Thymus (tissue), 11 donors: Measurements from ENCODE around the gene STEAP1B. TPM values are rescaled to one million over a fixed set of nuclear protein-coding genes. Genes with fewer than 3 reads are reported as not detected.
"Not testable (repeated sequence)": the region's sequence is repeated elsewhere in the genome, so short reads cannot be mapped to it uniquely, and the experiment has no call there.

Experiments
- DNase-seq, 9 donors: peaks; one replicate each; pipeline ENCODE4 v3.0.0-alpha.2; 2013; ENCODE audit warnings: low spot score in 9 of 9, low read depth in 6 of 9, missing footprints in 1 of 9
- H3K27ac ChIP-seq, 2 donors: one replicate each; pipeline ENCODE4 v1.5.1; 2013; ENCODE audit warnings: control low read depth in 1 of 2, low read depth in 1 of 2, low read length in 1 of 2, mild to moderate bottlenecking in 1 of 2, moderate library complexity in 1 of 2
- H3K27me3 ChIP-seq, 2 donors: one replicate each; pipeline ENCODE4 v1.5.1; 2013; ENCODE audit warnings: low read length in 1 of 2; ENCODE audit not compliant: control insufficient read depth in 2 of 2, insufficient read depth in 1 of 2
- H3K36me3 ChIP-seq, 2 donors: one replicate each; pipeline ENCODE4 v1.5.1; 2013; ENCODE audit warnings: low read length in 1 of 2, mild to moderate bottlenecking in 1 of 2, moderate library complexity in 1 of 2; ENCODE audit not compliant: control insufficient read depth in 2 of 2, insufficient read depth in 2 of 2
- H3K4me1 ChIP-seq, 2 donors: one replicate each; pipeline ENCODE4 v1.5.1; 2013; ENCODE audit warnings: low read length in 2 of 2; ENCODE audit not compliant: control insufficient read depth in 2 of 2, insufficient read depth in 2 of 2
- H3K4me3 ChIP-seq, 2 donors: one replicate each; pipeline ENCODE4 v1.5.1; 2013; ENCODE audit warnings: low read length in 2 of 2, control low read depth in 1 of 2, mild to moderate bottlenecking in 1 of 2
- H3K9me3 ChIP-seq, 2 donors: one replicate each; pipeline ENCODE4 v1.5.1; 2013; ENCODE audit warnings: low read length in 1 of 2, mild to moderate bottlenecking in 1 of 2; ENCODE audit not compliant: control insufficient read depth in 2 of 2, insufficient read depth in 1 of 2
- WGBS: extraction: QIAGEN DNeasy Blood & Tissue Kit; methylation state at CpG from one replicate; pipeline ENCODE4 v1.1.7; 2013; 5-methylcytosine and 5-hydroxymethylcytosine counted together
- polyA plus RNA-seq: library from polyadenylated mRNA; stranded (reverse); fragments of 200-250 nt; gene quantifications from one replicate; pipeline ENCODE4 v1.2.3, GENCODE V29; 2013
- total RNA-seq: library from RNA; stranded (reverse); fragments of 120-200 nt; gene quantifications from one replicate; pipeline ENCODE4 v1.2.4, GENCODE V29; 2013
- donor health status: healthy.

STEAP1B gene
- total and polyA plus RNA-seq, 2 donors = 0.80 to 1.4 TPM

DNA sequence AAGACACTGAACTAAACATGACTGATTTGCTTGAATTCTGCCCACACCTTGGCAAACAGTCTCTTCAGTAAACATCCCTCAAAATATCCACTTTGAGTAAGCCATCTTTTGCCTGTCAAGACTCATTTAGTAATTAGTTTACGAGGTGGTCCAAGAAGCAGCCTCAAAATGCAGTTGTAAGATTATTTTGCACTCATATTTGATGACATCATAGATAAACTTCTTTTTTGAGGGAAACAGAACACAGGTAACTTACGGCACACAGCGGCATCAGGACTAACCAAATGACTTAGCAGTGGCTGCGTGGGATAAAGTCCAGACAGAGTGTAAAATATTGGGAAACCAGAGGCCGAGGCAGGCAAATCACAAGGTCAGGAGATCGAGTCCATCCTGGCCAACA, 41.8 kb upstream of the STEAP1B start:
- Histone ChIP-seq H3K4me3 (no peak overlapping the region), H3K4me1 (no peaks in the 10 kb centered on the region), H3K27me3 (no peaks in the 10 kb centered on the region), H3K36me3 (no peaks in the 10 kb centered on the region), H3K9me3 (no peaks in the 10 kb centered on the region), H3K27ac (no peak overlapping the region)
- 99% methylated on average over 6 of the region's 6 CpGs for WGBS
- no peak for DNase-seq

DNA sequence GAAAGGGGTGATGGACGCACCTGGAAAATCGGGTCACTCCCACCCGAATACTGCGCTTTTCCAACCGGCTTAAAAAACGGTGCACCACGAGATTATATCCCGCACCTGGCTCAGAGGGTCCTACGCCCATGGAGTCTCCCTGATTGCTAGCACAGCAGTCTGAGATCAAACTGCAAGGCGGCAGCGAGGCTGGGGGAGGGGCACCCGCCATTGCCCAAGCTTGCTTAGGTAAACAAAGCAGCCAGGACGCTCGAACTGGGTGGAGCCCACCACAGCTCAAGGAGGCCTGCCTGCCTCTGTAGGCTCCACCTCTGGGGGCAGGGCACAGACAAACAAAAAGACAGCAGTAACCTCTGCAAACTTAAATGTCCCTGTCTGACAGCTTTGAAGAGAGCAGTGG, 28.5 kb upstream of the STEAP1B start:
- not testable (repeated sequence) for H3K27ac ChIP-seq, DNase-seq, H3K9me3 ChIP-seq, H3K4me3 ChIP-seq, H3K27me3 ChIP-seq, H3K36me3 ChIP-seq, H3K4me1 ChIP-seq
- 80% methylated on average over 9 of the region's 14 CpGs for WGBS

DNA sequence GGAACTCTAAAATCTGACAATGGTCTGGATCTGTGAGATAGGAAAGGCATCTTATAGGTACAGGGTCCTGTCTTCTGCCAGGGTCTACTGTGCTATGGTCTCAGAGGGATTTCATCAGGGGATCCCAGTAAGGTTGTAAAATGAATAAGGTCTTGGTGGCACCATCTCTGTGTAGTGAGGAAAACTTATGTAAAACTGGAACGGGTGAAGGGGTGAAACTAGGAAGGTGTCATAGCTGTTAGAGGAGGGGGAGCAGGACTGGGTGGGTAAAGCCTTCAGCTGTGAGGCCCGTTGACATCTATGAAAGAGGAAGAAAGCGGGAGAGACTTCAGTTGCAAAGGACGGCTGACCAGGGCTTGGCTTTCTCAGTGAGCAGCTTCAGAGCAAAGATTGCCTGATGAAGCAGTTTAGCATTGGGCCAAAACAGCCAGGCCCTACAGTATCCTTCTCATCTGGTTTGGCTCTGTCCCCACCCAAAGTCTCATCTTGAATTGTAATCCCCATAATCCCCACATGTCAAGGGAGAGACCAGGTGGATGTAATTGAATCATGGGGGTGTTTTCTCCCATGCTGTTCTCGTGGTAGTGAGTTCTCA, 24.5 kb upstream of the STEAP1B start:
- not testable (repeated sequence) for H3K4me1 ChIP-seq, DNase-seq, H3K4me3 ChIP-seq, H3K9me3 ChIP-seq, H3K27me3 ChIP-seq, H3K27ac ChIP-seq, H3K36me3 ChIP-seq
- 50% methylated on average over 5 of the region's 5 CpGs for WGBS

DNA sequence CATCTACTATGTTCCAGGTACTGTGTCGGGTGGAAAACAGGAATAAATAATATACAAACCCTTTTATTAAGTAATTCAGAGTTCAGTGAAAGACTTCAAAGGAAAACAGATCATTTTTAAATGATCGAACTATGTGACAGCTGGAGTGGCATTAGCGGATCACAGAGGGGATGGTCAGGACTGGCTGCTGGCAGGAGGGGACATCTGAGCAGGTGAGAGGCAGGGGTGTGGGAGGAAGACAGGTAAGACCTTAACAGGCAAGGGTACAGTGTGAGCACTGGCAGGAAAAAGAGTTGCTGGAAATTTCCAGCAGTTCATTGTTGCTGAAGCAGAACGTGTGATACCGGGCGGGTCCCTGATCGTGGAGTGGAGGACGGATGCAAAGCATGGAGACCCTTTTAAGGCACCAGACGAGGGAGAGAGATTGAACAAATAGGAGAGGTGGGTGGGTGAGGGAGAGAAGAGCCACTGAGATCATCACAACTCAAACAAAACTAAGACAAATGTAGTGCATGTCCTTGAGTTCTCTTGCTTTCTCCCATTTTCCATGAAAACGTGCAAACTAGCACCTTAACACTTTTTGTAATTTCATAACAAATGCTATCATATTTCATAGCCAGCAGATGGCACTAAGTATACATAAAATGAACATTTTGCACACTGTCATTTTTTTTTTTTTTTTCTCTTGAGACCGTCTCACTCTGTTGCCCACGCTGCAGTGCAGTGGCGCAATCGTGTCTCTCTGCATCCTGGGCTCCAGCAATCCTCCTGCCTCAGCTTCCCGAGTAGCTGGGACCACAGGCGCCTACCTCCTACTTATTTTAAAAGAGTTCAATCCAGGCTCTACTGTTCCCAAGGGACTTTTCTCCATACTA, 23.7 kb upstream of the STEAP1B start:
- not testable (repeated sequence) for H3K27me3 ChIP-seq, H3K9me3 ChIP-seq, H3K4me1 ChIP-seq, H3K27ac ChIP-seq, H3K4me3 ChIP-seq, H3K36me3 ChIP-seq
- WGBS = 52% methylated on average over 16 of the region's 16 CpGs
- DNase-seq = peak in 1 of 9 donors; percentile 11

DNA sequence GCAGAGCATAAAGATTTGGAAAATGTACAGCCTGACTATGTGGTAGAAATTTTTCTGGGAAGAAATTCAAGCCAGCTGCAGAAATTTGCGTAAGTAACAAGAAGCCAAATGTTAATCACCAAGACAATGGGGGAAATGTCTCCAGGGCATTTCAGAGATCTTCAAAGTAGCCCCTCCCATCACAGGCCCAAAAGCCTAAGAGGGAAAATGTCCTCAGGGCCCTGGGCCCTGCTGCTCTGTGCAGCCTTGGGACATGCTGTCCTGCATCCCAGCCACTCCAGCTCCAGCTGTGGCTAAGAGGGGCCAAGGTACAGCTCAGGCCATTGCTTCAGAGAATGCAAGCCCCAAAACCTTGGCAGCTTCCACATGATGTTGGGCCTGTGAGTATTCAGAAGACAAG, 19.6 kb upstream of the STEAP1B start:
- not testable (repeated sequence) for H3K27me3 ChIP-seq, DNase-seq, H3K4me3 ChIP-seq, H3K27ac ChIP-seq, H3K4me1 ChIP-seq, H3K9me3 ChIP-seq, H3K36me3 ChIP-seq
- 95% methylated on average over 1 of the region's 1 CpG for WGBS

DNA sequence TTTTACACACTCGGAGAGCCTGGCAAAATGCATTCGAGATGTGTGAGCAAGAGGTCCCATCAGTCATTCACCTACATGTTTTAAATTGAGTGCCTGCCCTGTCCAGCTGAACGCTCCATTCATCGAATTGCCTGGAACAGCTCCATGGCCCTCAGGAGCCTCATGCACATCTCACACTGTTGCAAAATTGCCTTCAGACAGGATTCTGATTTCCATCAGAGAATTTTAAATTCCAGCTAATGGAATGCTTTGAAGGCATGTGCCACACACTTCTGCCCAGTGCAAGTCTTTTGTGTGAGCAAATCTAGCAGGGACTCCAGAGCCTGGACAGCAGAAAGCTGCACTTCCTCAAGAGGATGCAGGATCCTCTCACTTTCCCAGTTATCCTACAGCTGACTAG, 17.0 kb upstream of the STEAP1B start:
- not testable (repeated sequence) for H3K9me3 ChIP-seq, H3K27me3 ChIP-seq, H3K36me3 ChIP-seq, H3K27ac ChIP-seq, DNase-seq, H3K4me3 ChIP-seq, H3K4me1 ChIP-seq
- 97% methylated on average over 4 of the region's 4 CpGs for WGBS

DNA sequence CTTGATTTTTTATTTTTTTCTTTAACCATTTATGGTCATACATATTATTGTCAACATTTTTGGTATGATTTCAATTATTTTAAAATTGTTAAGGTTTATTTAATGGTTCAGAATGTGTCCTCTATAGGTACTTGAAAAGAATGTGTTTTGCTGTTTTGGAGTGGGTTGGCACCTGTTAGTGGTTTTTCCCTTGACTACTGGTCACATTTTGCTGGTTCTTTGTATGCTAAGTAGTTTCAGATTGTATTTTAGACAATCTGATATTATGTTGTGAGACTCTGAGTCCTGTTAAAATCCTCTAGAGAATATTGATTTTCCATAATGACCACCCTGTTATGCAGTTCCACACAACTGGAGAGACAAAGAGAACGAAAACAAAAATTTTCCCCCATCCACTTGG, 15.0 kb upstream of the STEAP1B start:
- DNase-seq, H3K9me3 ChIP-seq, H3K27ac ChIP-seq, H3K4me3 ChIP-seq, H3K4me1 ChIP-seq, H3K27me3 ChIP-seq, H3K36me3 ChIP-seq: not testable (repeated sequence)
- 97% methylated on average over 1 of the region's 1 CpG for WGBS

DNA sequence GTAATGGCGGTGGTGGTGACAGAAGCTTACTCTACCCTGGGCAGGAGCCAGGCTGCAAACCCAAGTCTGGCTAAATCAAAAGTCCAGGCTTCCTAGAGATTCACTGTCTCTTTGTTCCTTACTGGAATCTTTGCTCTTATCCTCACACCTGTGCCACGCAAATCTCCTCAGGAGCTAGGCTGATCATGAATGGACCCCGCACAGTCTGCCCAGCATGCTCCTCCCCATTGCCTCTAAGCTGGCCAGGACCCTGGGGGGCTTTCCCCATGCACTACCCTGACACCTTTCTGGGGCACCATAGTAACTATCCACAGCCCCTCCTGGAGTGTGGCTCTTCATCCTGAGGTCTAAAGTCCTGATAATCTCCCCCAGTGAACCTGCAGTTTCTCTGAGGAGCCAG, 7.3 kb upstream of the STEAP1B start:
- H3K27me3 ChIP-seq, H3K9me3 ChIP-seq, H3K27ac ChIP-seq, H3K36me3 ChIP-seq, H3K4me1 ChIP-seq, H3K4me3 ChIP-seq, DNase-seq: not testable (repeated sequence)
- 96% methylated on average over 3 of the region's 3 CpGs for WGBS

DNA sequence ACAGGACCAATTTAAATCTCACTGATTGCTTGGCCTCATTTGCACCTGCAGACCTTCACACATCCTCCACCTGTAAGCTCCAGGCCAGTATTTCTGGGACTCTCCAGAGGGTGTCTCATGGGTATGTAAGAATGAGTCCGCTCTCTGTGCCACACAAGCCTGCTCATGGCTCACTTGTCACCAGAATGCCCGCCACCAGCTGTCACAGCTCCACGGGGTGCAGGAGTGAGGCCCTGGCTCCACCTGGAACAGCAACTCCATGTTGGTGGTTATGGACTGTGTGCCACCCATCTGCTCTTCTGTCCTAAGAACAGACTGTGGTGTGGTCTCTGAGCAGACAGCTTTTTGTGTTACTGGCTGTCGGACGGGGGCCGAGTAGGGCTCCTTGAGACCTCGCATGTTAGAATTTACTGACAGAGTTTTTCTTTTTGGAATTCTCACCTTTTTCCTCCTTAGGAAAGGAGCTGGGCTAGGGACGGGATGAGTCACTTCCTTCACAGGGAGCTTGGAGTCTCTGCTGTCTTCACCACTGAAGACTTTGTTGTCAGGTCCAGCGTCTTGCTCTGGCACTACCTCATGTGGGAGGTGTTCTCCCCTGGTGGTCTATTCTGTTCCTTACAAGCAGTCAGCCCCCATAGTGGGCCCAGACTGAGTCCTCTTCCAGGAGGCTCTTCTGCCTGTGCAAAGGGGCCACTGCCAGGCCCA, 6.5 kb upstream of the STEAP1B start:
- H3K36me3 ChIP-seq, H3K9me3 ChIP-seq, DNase-seq, H3K4me3 ChIP-seq, H3K27ac ChIP-seq, H3K27me3 ChIP-seq, H3K4me1 ChIP-seq: not testable (repeated sequence)
- WGBS = 81% methylated on average over 9 of the region's 9 CpGs
